OCI-M1 (cell line): Measurements from ENCODE around the gene PIK3R1.

ENCODE experiments used
- DNase-seq: peaks from one replicate; lab custom pipeline; 2025; lab: John Stamatoyannopoulos, UW

PIK3R1 gene

GRCh38 chr5:68299105-68299504, 83.5 kb downstream of the PIK3R1 start:
- DNase-seq, result no peak

GRCh38 chr5:68299575-68299974, 84.0 kb downstream of the PIK3R1 start:
- no peak for DNase-seq

- no peak for DNase-seq
Observed at GRCh38 chr5:68303038-68303738, 87.6 kb downstream of the PIK3R1 start.

GRCh38 chr5:68303754-68304420, 88.3 kb downstream of the PIK3R1 start:
- peak; percentile 68 for DNase-seq

- DNase-seq, result peak; percentile 64
Observed at GRCh38 chr5:68304421-68305052, 89.0 kb downstream of the PIK3R1 start.

GRCh38 chr5:68305223-68305870, 89.8 kb downstream of the PIK3R1 start:
- no peak for DNase-seq

- DNase-seq, result no peak
Observed at GRCh38 chr5:68306361-68307014, 90.9 kb downstream of the PIK3R1 start.

GRCh38 chr5:68313336-68313735, 97.8 kb downstream of the PIK3R1 start:
- DNase-seq, result no peak

GRCh38 chr5:68314465-68314864, 98.9 kb downstream of the PIK3R1 start:
- no peak for DNase-seq

- DNase-seq, result no peak
Observed at GRCh38 chr5:68315679-68316271, 100.2 kb downstream of the PIK3R1 start.

- DNase-seq, result peak; percentile 34
Observed at GRCh38 chr5:68316469-68316868, 100.9 kb downstream of the PIK3R1 start.

GRCh38 chr5:68317646-68318045, 102.1 kb downstream of the PIK3R1 start:
- no peak for DNase-seq

GRCh38 chr5:68318955-68319705, 103.6 kb downstream of the PIK3R1 start:
- DNase-seq, result no peak

- DNase-seq, result no peak
Observed at GRCh38 chr5:68319706-68320412, 104.3 kb downstream of the PIK3R1 start.

GRCh38 chr5:68320413-68320986, 104.9 kb downstream of the PIK3R1 start:
- peak; percentile 24 for DNase-seq

- peak; percentile 57 for DNase-seq
Observed at GRCh38 chr5:68325065-68325580, 109.6 kb downstream of the PIK3R1 start.

GRCh38 chr5:68329554-68330255, 114.1 kb downstream of the PIK3R1 start:
- peak; percentile 47 for DNase-seq

GRCh38 chr5:68330574-68330973, 115.0 kb downstream of the PIK3R1 start:
- no peak for DNase-seq
